Suppressor macrophage treated with lipopolysaccharide for 4 hours (primary cell): Measurements from ENCODE around the gene MOV10.

Experiments
- DNase-seq: peaks from one replicate; pipeline ENCODE4 v3.0.0-alpha.2; 2020

MOV10 gene

GRCh38 chr1:112743174-112744008 lies 68.9 kb downstream of the MOV10 start:
- peak; percentile 28 for DNase-seq

GRCh38 chr1:112744009-112744578 lies 69.6 kb downstream of the MOV10 start:
- peak; percentile 37 for DNase-seq

- no peak for DNase-seq
These were observed 73.9 kb downstream of the MOV10 start for GRCh38 chr1:112748396-112748795.
